Fibroblast of skin of scalp (primary cell): ENCODE results near the gene PAN2.
"Not testable (repeated sequence)": the region's sequence is repeated elsewhere in the genome, so short reads cannot be mapped to it uniquely, and the experiment has no call there.

Source experiments
- DNase-seq: peaks from one replicate; pipeline ENCODE4 v3.0.0-alpha.2; 2013

Gene PAN2

DNA sequence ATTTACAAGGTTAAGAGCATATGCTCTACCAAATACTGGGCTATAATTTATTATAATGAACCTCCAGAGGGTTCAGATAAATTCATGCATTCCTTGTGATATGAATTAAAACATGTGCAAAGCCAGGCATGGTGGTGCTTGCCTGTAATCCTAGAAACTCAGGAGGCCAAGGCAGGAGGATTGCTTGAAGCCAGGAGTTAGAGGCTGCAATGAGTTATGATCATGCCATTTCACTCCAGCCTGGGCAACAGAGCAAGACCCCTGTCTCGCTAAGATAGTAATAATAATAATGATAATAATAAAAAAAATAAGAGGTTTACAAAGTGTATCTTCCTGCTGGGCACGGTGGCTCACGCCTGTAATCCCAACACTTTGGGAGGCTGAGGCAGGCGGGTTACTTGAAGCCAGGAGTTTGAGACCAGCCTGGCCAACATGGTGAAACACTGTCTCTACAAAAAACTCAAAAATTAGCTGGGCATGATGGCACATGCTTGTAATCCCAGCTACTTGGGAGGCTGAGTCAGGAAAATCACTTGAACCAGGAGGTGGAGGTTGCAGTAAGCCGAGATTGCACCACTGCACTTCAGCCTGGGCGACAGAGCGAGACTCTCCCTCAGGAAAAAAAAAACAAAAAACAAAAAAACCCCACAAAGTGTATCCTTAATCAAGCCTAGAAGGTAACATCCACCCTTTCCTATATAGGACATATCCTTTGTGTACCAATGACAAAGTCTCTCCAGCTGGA, 26.4 kb downstream of the PAN2 start:
- DNase-seq, result no peak

DNA sequence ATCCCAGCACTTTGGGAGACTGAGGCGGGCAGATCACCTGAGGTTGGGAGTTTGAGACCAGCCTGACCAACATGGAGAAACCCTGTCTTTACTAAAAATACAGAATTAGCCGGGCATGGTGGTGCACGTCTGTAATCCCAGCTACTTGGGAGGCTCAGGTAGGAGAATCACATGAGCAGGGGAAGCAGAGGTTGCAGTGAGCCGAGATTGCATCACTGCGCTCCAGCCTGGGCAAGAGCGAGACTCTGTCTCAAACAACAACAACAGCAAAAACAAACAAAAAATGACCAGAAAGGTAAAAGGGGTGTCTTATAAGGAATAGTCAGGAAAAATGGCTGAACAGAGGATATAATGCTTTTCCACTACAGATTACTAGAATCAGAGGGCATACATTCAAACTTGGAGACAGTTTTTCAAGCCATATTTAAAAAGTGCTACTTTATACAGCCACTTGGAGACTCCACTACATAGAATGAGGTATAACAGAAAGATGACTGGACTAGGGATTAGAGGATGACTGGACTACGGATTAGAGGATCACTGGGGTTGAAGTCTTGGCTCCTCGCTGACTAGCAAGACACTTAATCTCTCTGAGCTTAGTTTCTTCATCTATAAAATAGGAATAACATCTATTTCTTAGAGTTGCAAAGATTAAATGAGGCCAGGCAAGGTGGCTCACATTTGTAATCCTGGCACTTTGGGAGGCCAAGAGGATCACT, 28.8 kb downstream of the PAN2 start:
- DNase-seq, result no peak

DNA sequence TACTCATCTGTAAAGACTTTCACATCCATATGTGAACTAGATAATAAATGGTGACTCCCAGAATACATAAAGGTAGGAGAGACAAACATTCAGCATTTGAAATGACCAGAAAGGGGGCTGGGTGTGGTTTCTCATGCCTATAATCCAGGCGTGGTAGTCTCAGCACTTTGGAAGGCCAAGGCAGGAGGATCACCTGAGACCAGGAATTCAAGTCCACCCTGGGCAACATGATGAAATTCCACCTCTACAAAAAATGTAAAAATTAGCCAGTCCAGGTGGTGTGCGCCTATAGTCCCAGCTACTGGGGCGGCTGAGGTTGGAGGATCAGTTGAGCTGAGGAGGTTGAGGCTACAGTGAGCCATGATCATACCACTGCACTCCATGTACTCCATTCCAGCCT, 29.5 kb downstream of the PAN2 start:
- no peak for DNase-seq

DNA sequence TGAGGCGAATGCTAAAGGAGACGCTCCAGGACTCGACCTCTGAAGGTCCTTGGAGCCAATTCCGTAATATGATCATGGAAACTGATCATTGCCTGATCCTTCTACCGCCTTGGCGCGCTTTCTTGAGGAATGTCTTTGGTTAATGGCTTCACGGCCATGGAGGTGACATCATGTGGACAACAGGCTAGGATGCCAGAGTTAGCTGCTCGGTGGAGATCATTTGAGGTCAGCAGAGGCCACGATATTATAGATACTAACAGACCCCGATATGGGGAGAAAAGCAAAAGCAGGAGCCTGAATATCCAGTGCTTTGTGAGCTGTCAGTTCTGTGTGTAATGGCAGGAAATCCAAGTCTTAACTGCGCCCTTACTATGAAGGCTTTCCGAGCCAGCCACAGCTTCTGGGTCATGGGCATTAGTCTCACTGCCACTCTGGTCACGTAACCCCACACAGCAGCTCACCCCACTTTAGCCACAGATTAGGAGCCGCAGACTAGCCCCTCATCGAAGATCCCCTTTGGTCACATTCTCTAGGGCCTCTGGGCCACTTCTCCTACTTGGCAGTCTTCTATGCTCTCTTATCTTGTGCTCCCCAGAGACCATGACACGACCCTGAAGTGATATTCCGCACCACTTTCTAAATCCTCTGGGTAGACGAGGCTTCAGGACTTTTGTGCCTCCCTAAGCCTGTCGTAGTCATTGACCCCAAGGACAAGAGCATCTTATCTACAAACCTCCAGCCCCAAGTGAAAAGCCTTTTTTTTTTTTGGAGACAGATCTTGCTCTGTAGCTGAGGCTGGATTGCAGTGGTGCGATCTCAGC, 32.9 kb downstream of the PAN2 start:
- no peak for DNase-seq

DNA sequence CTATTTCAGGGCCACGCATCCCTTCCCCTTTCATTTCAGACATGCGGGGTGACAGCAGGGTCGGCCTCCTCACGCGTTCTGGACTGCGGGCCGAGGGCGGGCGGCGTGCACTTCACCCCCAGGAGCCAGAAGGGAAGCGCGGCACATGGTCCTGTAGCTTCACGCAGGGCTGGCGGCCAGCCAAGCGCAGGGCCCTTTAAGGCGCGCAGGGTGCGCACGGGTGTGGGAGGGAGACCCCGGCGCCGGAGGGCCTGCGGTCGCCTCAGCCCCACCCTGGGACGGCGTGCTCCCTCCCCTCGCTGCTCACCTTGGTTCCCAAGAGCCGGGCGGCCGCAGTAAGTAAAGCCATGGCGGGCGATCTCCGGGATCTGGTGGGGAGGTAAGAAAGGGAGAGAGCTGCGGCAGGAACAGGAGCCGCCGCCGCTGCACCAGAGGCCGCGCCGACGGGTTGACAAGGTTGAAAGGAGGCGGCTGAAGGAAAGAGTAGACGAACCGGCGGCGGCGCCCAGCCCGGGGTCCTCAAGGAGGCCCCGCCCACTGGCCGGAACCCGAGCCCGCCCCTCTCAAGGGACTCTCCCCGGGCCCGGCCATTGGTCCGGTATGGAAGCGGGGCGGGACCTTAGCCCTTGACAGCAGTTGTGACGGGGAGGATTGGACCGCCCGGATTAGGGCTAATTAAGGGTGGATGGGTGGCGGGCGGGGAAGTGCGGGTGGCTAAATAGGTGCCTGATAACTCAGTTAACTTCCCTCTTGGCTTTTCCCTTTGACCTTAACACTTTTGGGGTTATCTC, 33.8 kb downstream of the PAN2 start, which contains the start of gene CS:
TSS of gene CS (minus strand) at position 478 of the 791 bp plus-strand sequence. CDS start at position 349, 129 bp downstream.
- DNase-seq, result peak; percentile 99

DNA sequence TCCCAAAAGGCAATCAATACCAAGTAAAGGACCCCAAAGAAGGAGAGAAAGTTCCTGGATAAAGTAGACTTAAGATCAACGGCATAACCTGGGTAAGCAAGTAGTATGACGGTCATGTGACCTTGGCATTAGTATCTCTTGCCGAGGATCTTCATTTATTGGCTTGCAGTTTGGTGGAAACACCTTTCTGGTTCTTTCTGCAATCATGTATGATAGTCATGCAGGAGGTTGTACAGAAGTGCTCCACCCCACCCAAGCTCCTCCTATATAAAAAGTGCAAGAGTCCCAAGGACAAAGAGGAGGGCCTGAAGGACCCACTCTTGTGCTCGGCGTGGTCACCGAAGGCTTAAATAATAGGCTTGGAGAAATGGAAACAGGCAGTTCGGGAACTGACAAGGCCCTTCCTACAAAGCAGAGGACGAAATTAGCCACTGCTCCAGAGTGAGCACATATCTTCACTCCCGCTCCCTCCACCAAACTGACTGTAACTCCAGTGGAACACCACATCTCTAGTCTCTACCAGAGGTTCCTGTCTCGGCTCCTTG, 34.4 kb downstream of the PAN2 start:
- no peak for DNase-seq

DNA sequence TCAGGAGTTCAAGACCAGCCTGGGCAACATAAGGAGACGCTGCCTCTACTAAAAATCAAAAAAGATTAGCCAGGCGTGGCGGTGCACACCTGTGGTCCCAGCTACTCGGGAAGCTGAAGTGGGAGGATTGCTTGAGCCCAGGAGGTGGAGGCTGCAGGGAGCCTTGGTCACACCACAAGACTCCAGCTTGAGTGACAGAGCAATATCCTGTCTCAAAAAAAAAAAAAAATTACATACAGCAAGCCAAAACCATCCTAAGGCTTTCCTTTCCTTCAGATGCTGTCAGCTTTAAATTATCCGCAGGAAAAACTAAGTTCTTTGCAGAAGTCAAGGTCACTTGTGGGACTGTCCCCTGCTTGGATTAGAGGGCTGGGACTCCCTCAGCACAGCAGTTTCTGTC, 35.0 kb downstream of the PAN2 start:
- no peak for DNase-seq

DNA sequence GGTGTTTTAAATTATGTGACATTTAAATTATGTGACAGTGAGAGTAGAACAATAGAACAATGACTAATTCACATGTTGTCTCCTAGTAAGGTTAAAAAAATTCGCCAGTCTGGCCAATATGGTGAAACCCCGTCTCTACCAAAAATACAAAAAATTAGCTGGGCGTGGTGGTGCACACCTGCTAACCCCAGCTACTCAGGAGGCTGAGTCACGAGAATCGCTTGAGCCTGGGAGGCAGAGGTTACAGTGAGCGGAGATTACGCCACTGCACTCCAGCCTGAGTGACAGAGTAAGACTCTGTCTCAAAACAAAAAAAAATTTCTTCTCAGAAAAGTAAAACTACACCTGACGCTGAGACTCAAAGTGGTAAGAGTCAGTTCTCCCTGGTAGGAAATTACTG, 36.4 kb downstream of the PAN2 start:
- DNase-seq, result no peak

DNA sequence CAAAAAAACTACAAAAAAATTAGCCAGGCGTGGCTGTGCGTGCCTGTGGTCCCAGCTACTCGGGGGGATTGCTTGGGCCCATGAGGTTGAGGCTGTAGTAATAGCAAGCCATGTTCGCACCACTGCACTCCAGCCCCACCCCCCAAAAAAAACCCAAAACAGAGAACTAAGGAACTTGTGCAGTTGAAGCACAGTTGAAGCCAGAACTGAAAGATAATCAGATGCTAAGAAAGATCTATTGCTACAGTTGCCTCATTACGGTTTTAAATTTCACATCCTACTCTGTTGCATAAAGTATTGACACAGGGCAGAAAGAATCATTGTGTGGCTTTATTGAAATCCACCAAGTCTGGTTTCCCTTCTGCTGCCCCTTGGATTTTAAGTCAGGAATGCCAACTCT, 37.5 kb downstream of the PAN2 start:
- DNase-seq, result no peak

DNA sequence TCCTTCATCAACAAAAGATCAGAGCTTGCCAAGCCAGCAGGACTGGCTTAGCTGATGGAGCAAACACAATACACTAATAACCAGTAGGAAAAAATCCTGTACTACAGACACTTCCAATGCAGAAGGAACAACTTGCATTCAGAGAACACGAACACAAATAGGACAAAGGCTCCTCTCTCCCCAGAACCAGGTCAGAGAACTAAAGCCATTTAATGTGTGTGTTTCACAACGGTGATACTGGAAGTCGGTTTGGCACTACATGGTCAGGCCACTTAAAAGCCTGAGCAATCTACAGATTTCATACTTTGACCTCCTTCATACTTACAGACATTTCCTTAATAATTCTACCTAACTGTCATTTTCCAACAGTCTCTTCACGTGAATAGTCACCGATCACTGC, 40.0 kb downstream of the PAN2 start:
- no peak for DNase-seq

DNA sequence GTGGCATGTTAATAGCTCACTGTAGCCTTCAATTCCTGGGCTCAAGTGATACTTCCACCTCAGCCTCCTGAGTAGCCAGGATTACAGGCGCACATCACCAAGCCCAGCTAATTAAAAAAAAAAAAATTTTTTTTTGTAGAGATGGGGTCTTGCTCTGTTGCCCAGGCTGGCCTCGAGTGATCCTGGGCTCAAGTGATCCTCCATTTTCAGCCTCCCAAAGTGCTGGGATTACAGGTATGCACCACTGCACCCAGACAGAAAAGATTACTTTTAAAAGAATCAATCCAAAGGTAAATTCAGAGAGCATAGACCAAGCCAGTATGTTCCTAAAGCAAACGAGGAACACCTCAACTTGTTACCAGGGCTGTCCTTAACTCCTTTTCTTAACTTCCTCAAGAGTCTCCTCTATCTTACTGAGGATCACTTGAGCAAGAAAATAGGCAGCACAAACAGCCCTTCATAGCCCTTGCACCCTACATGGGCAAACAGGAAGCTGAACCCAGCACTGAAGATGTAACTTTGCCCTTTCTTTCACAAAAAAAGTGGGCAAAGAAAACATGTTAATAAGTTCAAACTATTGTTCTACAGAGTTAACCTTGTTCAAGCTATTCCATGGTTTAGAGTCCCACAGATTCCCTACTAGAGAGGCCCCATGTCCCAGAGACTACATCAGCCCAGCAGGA, 45.0 kb downstream of the PAN2 start:
- no peak for DNase-seq

DNA sequence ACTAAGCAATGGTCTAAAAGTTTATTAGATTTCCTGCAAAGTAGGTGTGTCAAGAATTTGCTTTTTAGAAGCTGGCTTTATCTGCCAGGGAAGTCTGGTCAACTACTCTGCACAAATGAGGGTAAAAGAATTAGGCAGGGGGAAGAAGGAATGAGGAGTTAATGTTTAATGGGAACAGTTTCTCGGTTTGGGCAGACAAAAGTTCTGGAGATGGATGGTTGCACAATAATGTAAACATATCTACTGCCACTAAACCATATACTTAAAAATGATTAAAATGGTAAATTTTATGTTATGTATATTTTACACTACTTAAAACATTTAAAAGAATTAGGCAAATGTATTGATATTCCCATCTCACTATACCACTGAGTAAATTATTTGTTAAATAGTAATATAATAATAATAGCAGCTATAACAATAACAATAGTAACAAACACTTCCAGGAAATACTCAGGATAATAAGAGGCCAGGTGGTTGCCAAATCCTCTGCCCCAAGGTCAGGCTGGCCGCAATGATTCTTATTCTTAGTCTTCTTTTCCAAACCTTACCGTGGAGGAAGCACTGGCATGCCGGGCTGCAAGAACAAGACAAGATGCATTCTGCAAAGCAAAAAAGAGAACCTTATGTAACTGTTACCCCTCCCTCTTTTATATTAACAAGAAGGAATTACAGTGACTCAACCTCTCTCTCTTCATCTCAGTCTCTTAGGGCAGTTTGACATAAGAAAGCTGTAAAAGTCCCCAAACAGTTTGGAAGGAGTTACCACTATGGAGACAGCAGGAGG, 47.6 kb downstream of the PAN2 start:
- no peak for DNase-seq

DNA sequence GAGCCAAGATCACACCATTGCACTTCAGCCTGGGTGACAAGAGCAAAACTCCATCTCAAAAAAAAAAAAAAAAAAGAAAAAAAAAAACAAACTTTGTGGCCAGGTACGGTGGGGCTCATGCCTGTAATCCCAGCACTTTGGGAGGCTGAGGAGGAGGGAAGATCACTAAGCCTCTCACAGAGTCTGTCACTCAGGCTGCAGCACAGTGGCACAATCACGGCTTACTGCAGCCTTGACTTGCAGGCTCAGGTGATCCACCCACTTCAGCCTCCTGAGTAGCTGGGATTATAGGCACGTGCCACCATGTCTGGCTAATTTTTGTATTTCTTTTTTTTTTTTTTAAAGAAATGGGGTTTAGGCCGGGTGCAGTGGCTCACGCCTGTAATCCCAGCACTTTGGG, 49.5 kb downstream of the PAN2 start:
- DNase-seq, result not testable (repeated sequence)

DNA sequence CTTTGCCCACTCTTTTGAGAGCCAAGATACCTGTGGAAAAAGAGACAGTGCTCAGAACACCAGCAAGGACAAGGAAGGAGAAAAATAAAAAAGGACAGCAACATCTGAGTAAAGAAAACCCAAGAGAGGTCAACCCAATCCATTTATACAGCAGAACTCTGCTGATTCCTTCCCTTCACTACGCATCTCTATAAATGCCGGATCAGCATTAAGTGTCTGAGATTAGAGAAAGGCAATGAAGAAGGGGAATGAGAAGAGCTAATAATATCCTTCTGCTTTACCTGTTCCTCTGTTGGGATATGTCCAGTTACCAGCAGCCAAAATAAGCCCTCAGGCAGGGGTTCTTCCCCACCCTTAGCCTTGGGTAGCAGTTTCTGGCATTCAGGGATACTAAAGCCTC, 51.2 kb downstream of the PAN2 start:
- DNase-seq, result no peak

DNA sequence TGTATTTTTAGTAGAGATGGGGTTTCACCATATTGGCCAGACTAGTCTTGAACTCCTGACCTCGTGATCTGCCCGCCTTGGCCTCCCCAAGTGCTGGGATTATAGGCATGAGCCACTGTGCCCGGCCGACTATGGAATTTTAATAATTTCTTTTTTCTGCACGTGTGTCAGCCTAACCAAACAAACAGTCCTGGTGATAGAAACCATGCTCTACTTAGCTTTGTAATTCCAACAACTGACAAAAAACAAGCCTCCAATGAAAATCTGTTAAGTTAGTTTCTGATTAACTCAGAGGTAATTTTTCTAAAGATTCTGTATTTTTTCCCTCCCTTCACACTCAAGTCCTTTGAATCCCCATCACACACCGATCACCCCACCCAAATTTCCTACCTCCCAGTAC, 51.8 kb downstream of the PAN2 start:
- no peak for DNase-seq

DNA sequence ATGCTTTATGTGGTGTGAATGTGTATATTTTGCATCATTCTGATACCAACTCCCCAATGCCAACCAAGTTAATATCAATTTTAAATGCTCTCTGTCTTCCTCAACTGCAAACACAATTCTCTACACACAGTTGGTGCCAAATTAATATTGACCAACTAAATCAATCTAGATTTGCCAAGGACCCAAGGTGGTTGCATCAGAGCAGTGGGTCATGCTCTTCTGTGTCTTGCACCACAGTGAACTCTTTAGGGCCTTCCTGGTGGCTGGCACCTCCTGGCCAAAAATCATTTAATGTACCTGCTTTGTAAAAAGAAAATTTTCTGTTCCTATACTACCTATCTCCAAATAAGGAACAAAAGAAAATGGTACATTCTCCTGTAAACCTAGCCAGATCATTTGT, 53.0 kb downstream of the PAN2 start:
- DNase-seq, result no peak

DNA sequence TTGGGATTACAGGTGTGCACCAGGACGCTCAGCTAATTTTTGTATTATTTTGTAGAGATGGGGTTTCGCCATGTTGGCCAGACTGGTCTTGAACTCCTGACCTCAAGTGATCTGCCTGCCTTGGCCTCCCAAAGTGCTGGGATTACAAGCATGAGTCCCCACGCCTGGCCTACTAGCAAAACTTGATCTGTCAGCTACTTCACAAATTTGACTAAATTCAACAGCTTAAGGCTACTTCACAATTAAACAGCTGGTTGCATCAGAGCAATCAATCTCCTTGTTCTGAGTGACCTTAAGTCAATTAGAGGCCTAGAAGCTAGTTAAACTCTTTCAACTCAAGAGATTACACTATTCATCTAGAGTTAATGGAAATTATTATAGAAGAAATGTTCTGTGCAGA, 54.9 kb downstream of the PAN2 start:
- DNase-seq, result no peak

DNA sequence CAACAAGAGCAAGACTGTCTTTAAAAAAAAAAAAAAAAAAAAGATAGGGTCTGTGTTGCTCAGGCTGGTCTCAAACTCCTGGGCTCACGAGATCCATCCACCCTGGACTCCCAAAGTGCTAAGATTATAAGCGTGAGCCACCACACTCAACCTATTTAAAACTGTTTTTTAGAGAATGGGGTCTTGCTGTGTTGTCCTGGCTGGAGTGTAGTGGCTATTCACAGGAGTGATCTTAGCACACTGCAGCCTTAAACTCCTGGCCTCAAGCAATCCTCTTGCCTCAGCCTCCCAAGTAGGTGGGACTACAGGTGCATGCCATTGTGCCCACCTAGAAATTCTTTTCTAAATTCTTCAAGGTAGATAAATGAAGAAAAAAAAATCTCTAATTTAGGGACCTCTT, 59.5 kb downstream of the PAN2 start:
- no peak for DNase-seq

DNA sequence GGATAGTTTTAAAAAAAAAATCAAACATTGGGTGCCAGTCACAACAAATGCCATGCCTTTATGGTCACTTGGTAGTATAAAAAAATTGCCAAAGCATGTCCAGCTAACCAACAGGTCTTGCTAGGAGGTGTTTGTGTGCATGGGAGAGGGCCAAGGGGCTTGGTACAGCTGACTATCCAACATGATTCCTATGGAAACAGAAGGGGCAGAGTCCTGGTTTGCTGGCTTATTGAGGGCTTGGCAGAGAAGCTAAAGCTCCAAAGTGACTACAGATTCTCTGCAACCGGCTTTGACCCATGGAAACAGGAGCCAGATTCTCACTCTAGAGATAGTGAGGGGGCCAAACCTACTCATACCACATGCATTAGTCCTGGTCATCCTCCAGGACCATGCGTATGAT, 61.3 kb downstream of the PAN2 start:
- not testable (repeated sequence) for DNase-seq

DNA sequence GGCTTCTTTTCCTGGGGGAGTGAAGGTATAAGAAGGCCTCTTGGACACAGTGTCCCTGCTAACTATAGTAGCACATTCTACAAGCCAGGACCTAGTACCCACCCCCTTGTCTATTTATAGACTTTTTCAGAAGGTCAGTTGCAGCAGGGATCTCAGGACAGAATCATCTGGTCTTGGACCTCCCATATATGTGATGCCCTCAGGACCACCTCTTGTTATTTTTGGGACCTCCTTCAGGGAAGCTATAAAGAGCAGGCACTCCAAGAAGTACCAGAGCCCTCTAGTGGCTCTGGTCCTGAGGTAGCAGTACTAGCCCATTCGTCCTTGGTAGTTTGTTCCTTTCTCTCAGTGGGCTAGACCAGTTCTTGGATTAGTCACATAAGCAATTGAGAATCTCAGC, 62.8 kb downstream of the PAN2 start:
- peak; percentile 34 for DNase-seq
